ENCODE data around the gene NEDD9. TPM values are rescaled to one million over a fixed set of nuclear protein-coding genes. Genes with fewer than 3 reads are reported as not detected.
A peak's percentile ranks its signal among the peaks of the same experiment; 100 is the strongest.

NEDD9 gene
- total RNA-seq, 1 experiment from 2014 or later = 6.5 TPM

- no peaks in the 10 kb centered on the region for H3K27me3 ChIP-seq (ENCODE audit: control insufficient read depth, insufficient read depth, low read length)
- H3K4me3 ChIP-seq (ENCODE audit: insufficient read depth, low read depth, low read length) = no peak overlapping the region
- H3K36me3 ChIP-seq (replicated peaks; ENCODE audit: control insufficient read depth, insufficient read depth, low read length) = no peaks in the 10 kb centered on the region
- DNase-seq = no peak
Measured at GRCh38 chr6:11248974-11249761, 16.7 kb upstream of the NEDD9 start.

GRCh38 chr6:11246722-11247121 is 14.3 kb upstream of the NEDD9 start:
- no peak overlapping the region for H3K4me3 ChIP-seq (ENCODE audit: insufficient read depth, low read depth, low read length)
- peaks cover 6% of the 10 kb centered on the region for H3K27me3 ChIP-seq (ENCODE audit: control insufficient read depth, insufficient read depth, low read length)
- no peak for DNase-seq
- no peaks in the 10 kb centered on the region for H3K36me3 ChIP-seq (replicated peaks; ENCODE audit: control insufficient read depth, insufficient read depth, low read length)

GRCh38 chr6:11245381-11246256 is 13.2 kb upstream of the NEDD9 start:
- Histone ChIP-seq H3K27me3 (ENCODE audit: control insufficient read depth, insufficient read depth, low read length) (peaks cover 6% of the 10 kb centered on the region), H3K4me3 (ENCODE audit: insufficient read depth, low read depth, low read length) (no peak overlapping the region), H3K36me3 (replicated peaks; ENCODE audit: control insufficient read depth, insufficient read depth, low read length) (no peaks in the 10 kb centered on the region)
- DNase-seq = no peak

GRCh38 chr6:11244387-11245126 is 12.1 kb upstream of the NEDD9 start:
- H3K36me3 ChIP-seq (replicated peaks; ENCODE audit: control insufficient read depth, insufficient read depth, low read length) = no peaks in the 10 kb centered on the region
- no peak for DNase-seq
- peaks cover 6% of the 10 kb centered on the region for H3K27me3 ChIP-seq (ENCODE audit: control insufficient read depth, insufficient read depth, low read length)
- H3K4me3 ChIP-seq (ENCODE audit: insufficient read depth, low read depth, low read length) = no peak overlapping the region

GRCh38 chr6:11243861-11244260 is 11.4 kb upstream of the NEDD9 start:
- H3K27me3 ChIP-seq (ENCODE audit: control insufficient read depth, insufficient read depth, low read length) = peaks cover 6% of the 10 kb centered on the region
- H3K36me3 ChIP-seq (replicated peaks; ENCODE audit: control insufficient read depth, insufficient read depth, low read length) = no peaks in the 10 kb centered on the region
- no peak overlapping the region for H3K4me3 ChIP-seq (ENCODE audit: insufficient read depth, low read depth, low read length)
- no peak for DNase-seq

- peaks cover 6% of the 10 kb centered on the region for H3K27me3 ChIP-seq (ENCODE audit: control insufficient read depth, insufficient read depth, low read length)
- H3K36me3 ChIP-seq (replicated peaks; ENCODE audit: control insufficient read depth, insufficient read depth, low read length) = no peaks in the 10 kb centered on the region
- no peak for DNase-seq
- no peak overlapping the region for H3K4me3 ChIP-seq (ENCODE audit: insufficient read depth, low read depth, low read length)
Measured at GRCh38 chr6:11242711-11243110, 10.2 kb upstream of the NEDD9 start.

- peaks cover 6% of the 10 kb centered on the region for H3K27me3 ChIP-seq (ENCODE audit: control insufficient read depth, insufficient read depth, low read length)
Measured at GRCh38 chr6:11241793-11242201, 9.3 kb upstream of the NEDD9 start.

GRCh38 chr6:11241154-11241792 is 8.8 kb upstream of the NEDD9 start:
- Histone ChIP-seq H3K27me3 (ENCODE audit: control insufficient read depth, insufficient read depth, low read length) (peaks cover 6% of the 10 kb centered on the region), H3K4me3 (ENCODE audit: insufficient read depth, low read depth, low read length) (no peak overlapping the region)
- no peak for DNase-seq

More at GRCh38 chr6:11241793-11242201, 9.3 kb upstream of the NEDD9 start:
- peak; percentile 91 for DNase-seq
- no peak overlapping the region for H3K4me3 ChIP-seq (ENCODE audit: insufficient read depth, low read depth, low read length)
- H3K36me3 ChIP-seq (replicated peaks; ENCODE audit: control insufficient read depth, insufficient read depth, low read length) = no peaks in the 10 kb centered on the region

GRCh38 chr6:11237956-11238355 is 5.5 kb upstream of the NEDD9 start:
- no peak for DNase-seq
- peaks cover 6% of the 10 kb centered on the region for H3K27me3 ChIP-seq (ENCODE audit: control insufficient read depth, insufficient read depth, low read length)
- H3K4me3 ChIP-seq (ENCODE audit: insufficient read depth, low read depth, low read length) = no peak overlapping the region
- H3K36me3 ChIP-seq (replicated peaks; ENCODE audit: control insufficient read depth, insufficient read depth, low read length) = no peaks in the 10 kb centered on the region

More at GRCh38 chr6:11241154-11241792, 8.8 kb upstream of the NEDD9 start:
- H3K36me3 ChIP-seq (replicated peaks; ENCODE audit: control insufficient read depth, insufficient read depth, low read length) = no peaks in the 10 kb centered on the region

- H3K27me3 ChIP-seq (ENCODE audit: control insufficient read depth, insufficient read depth, low read length) = peaks cover 6% of the 10 kb centered on the region
- no peaks in the 10 kb centered on the region for H3K36me3 ChIP-seq (replicated peaks; ENCODE audit: control insufficient read depth, insufficient read depth, low read length)
- no peak overlapping the region for H3K4me3 ChIP-seq (ENCODE audit: insufficient read depth, low read depth, low read length)
- no peak for DNase-seq
Measured at GRCh38 chr6:11237428-11237827, 5.0 kb upstream of the NEDD9 start.

GRCh38 chr6:11236915-11237314 is 4.4 kb upstream of the NEDD9 start:
- H3K36me3 ChIP-seq (replicated peaks; ENCODE audit: control insufficient read depth, insufficient read depth, low read length) = no peaks in the 10 kb centered on the region
- peaks cover under 1% of the 10 kb centered on the region; the same call in 1 of the 2 replicates for H3K27me3 ChIP-seq (ENCODE audit: control insufficient read depth, insufficient read depth, low read length)
- H3K4me3 ChIP-seq (ENCODE audit: insufficient read depth, low read depth, low read length) = no peak overlapping the region
- no peak for DNase-seq

- no peak for DNase-seq
- no peaks in the 10 kb centered on the region for H3K27me3 ChIP-seq (ENCODE audit: control insufficient read depth, insufficient read depth, low read length)
- no peaks in the 10 kb centered on the region for H3K36me3 ChIP-seq (replicated peaks; ENCODE audit: control insufficient read depth, insufficient read depth, low read length)
- no peak overlapping the region for H3K4me3 ChIP-seq (ENCODE audit: insufficient read depth, low read depth, low read length)
Measured at GRCh38 chr6:11236076-11236750, 3.7 kb upstream of the NEDD9 start.

- Histone ChIP-seq H3K27me3 (ENCODE audit: control insufficient read depth, insufficient read depth, low read length) (no peaks in the 10 kb centered on the region), H3K4me3 (ENCODE audit: insufficient read depth, low read depth, low read length) (no peak overlapping the region), H3K36me3 (replicated peaks; ENCODE audit: control insufficient read depth, insufficient read depth, low read length) (no peaks in the 10 kb centered on the region)
- no peak for DNase-seq
Measured at GRCh38 chr6:11235062-11235461, 2.6 kb upstream of the NEDD9 start.

Data from H7 (cell line).